Keratinocyte (primary cell): ENCODE data around the gene ETFB. TPM values are rescaled to one million over a fixed set of nuclear protein-coding genes. Genes with fewer than 3 reads are reported as not detected.

Experiments
- DNase-seq: peaks from one replicate; pipeline ENCODE4 v3.0.0-alpha.2; 2011; ENCODE audit warnings: low read depth, missing footprints, low spot score
- FAIRE-seq: peaks from 2 replicates; lab custom pipeline; 2011; peaks lifted over from hg19 to GRCh38; lab: Jason Lieb, UNC
- H2AFZ ChIP-seq: 2 replicates; pipeline ENCODE4 v1.6.0; 2012; ENCODE audit warnings: low read length, control low read depth, inconsistent platforms; ENCODE audit not compliant: control insufficient read depth
- H3K27ac ChIP-seq: 2 replicates; pipeline ENCODE4 v1.5.1; 2011; ENCODE audit warnings: low read length; ENCODE audit not compliant: control insufficient read depth, insufficient read depth
- H3K27me3 ChIP-seq: 3 replicates; pipeline ENCODE4 v1.6.0; 2011; ENCODE audit warnings: low read length; ENCODE audit not compliant: control insufficient read depth, insufficient read depth; ENCODE audit errors: extremely low read depth
- H3K36me3 ChIP-seq, 2 experiments: 2 replicates in 1 of 2; 3 replicates in 1 of 2; pipeline ENCODE4 v1.5.1; 2011; ENCODE audit warnings: low read length in 2 of 2, mild to moderate bottlenecking in 1 of 2; ENCODE audit not compliant: control insufficient read depth in 2 of 2, insufficient read depth in 2 of 2; ENCODE audit errors: extremely low read depth in 1 of 2
- H3K4me1 ChIP-seq: 3 replicates; pipeline ENCODE4 v1.5.1; 2011; ENCODE audit warnings: low read length; ENCODE audit not compliant: control insufficient read depth, insufficient read depth; ENCODE audit errors: extremely low read depth
- H3K4me2 ChIP-seq: 3 replicates; pipeline ENCODE4 v1.6.0; 2011; ENCODE audit warnings: low read depth, low read length; ENCODE audit not compliant: control insufficient read depth, insufficient read depth; ENCODE audit errors: extremely low read depth
- H3K4me3 ChIP-seq, 3 experiments: fragments of 200-600 bp in 1 of 3; sonication (generic) in 1 of 3; 2 replicates in 2 of 3; 3 replicates in 1 of 3; pipeline ENCODE4 v1.5.1; 2011 to 2016; ENCODE audit warnings: low read length in 3 of 3, mild to moderate bottlenecking in 3 of 3, control low read depth in 2 of 3, inconsistent platforms in 1 of 3, low read depth in 1 of 3, mixed read lengths in 1 of 3, mixed run types in 1 of 3, moderate library complexity in 1 of 3; ENCODE audit not compliant: control insufficient read depth in 2 of 3, insufficient read depth in 2 of 3; ENCODE audit errors: extremely low read depth in 1 of 3
- H3K79me2 ChIP-seq: 2 replicates; pipeline ENCODE4 v1.6.0; 2012; ENCODE audit warnings: low read length; ENCODE audit not compliant: control insufficient read depth, insufficient read depth
- H3K9ac ChIP-seq: 3 replicates; pipeline ENCODE4 v1.6.0; 2011; ENCODE audit warnings: low read length; ENCODE audit not compliant: control insufficient read depth, insufficient read depth; ENCODE audit errors: extremely low read depth
- H3K9me1 ChIP-seq: 3 replicates; pipeline ENCODE4 v1.6.0; 2011; ENCODE audit warnings: low read length; ENCODE audit not compliant: control insufficient read depth, insufficient read depth; ENCODE audit errors: extremely low read depth
- H3K9me3 ChIP-seq: 2 replicates; pipeline ENCODE4 v1.5.1; 2012; ENCODE audit warnings: low read depth, low read length; ENCODE audit not compliant: control insufficient read depth
- H4K20me1 ChIP-seq: 3 replicates; pipeline ENCODE4 v1.6.0; 2011; ENCODE audit warnings: low read length; ENCODE audit not compliant: control insufficient read depth, insufficient read depth; ENCODE audit errors: extremely low read depth
- CTCF ChIP-seq, 3 experiments: IDR thresholded peaks in 1 of 3; conservative IDR thresholded peaks in 1 of 3; optimal IDR thresholded peaks in 1 of 3; 2 replicates in 2 of 3; 3 replicates in 1 of 3; pipeline versions ENCODE3 to v1.5.1; 2011; ENCODE audit warnings: low read length in 3 of 3, mild to moderate bottlenecking in 3 of 3, moderate library complexity in 2 of 3, control low read depth in 1 of 3, inconsistent platforms in 1 of 3; ENCODE audit not compliant: insufficient read depth in 2 of 3; ENCODE audit errors: extremely low read depth in 1 of 3
- EZH2 ChIP-seq: IDR thresholded peaks from one replicate; pipeline ENCODE4 v1.6.1; 2012; ENCODE audit warnings: inconsistent platforms, mild to moderate bottlenecking, low read length, moderate library complexity
- dilution Hi-C: fragments of 300-500 bp; cut with MboI; formaldehyde crosslinking; loops from one replicate; pipeline ENCODE4 v1.7.0; 2020; ENCODE audit warnings: low sequenced_read_pairs; ENCODE audit not compliant: extremely low pct_ligation_motif_present
- polyA plus RNA-seq, 5 experiments: library from polyadenylated mRNA; depleted of rRNA in 3 of 5; stranded (reverse) in 3 of 5; stranded (forward) in 1 of 5; unstranded in 1 of 5; fragments of >200 nt; gene quantifications; 1 replicate in 1 of 5; 2 replicates in 3 of 5; 3 replicates in 1 of 5; pipeline versions ENCODE4 v1.2.1 to v1.2.3, GENCODE V29; 2011 to 2012; ENCODE audit warnings: missing spikeins in 2 of 5, low read depth in 1 of 5, low replicate concordance in 1 of 5

Gene ETFB
- polyA plus RNA-seq, 1 donor (not counting 4 experiments of a cell fraction or from before 2014, with no cell fraction given): 95.2 TPM

DNA sequence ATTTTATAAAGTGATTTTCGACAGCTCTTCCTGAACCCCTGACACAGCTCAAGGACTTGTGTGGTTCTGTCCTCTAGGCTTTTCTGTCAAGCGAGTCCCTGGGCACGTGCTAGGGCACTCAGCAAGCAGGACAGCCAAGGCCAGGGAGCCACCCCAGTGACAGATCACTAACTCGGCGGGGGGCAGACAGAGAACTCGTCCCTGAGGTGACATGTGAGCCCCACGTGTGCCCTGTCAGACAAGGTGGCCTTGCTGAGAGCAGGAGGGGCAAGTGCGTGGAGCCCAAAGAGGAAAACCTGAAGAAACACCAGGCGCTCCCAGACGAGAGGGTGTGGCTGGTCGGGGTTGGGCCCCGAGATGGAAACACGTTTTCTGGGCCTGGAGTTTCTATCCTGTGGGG lies 4.9 kb downstream of the ETFB start:
- FAIRE-seq: no peak
- peaks cover 28% of the 10 kb centered on the region for H3K4me1 ChIP-seq
- no peak overlapping the region for H3K4me3 ChIP-seq
- H4K20me1 ChIP-seq: peaks cover 4% of the 10 kb centered on the region
- H3K27ac ChIP-seq: no peak overlapping the region
- H3K79me2 ChIP-seq: peaks cover 16% of the 10 kb centered on the region
- H3K36me3 ChIP-seq: peaks cover 0 to 2% of the 10 kb centered on the region in 2 experiments
- H3K9me3 ChIP-seq: no peaks in the 10 kb centered on the region
- dilution Hi-C loops: no loop called here
- no peak overlapping the region for H3K9ac ChIP-seq
- no peak overlapping the region for H2AFZ ChIP-seq
- H3K27me3 ChIP-seq: no peaks in the 10 kb centered on the region
- TF ChIP-seq EZH2 (no peak), CTCF (optimal IDR thresholded peaks at IDR 0.05 in 1 of 3, IDR thresholded peaks at IDR 0.05 in 1 of 3, conservative IDR thresholded peaks at IDR 0.05 in 1 of 3; ENCODE audit: extremely low read depth in 1 of 3, insufficient read depth in 2 of 3, low read length in 3 of 3) (no peak)
- H3K4me2 ChIP-seq: no peak overlapping the region
- DNase-seq: no peak
- no peaks in the 10 kb centered on the region for H3K9me1 ChIP-seq

DNA sequence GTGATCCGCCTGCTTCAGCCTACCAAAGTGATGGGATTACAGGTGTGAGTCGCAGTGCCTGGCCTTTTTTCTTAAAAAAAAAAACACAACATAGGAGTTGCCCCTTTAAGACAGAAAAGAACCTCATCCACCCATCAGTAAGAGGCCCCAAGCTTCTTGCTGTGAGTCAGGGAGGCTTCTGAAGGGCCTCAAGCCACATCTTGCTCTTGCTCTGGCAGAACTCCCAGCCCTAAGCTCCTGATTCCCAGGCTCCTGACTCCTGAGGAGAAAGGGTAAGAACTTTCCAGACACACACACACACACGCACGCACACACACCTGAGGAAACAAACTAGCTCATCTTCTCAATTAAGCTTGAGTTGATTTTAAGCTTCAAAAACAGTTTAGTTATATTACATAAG lies 6.9 kb downstream of the ETFB start:
- Histone ChIP-seq H2AFZ (no peak overlapping the region), H3K36me3 (peaks cover 0 to 2% of the 10 kb centered on the region in 2 experiments), H3K27me3 (no peaks in the 10 kb centered on the region), H3K9me1 (no peaks in the 10 kb centered on the region), H4K20me1 (peaks cover 4% of the 10 kb centered on the region), H3K4me1 (peaks cover 18% of the 10 kb centered on the region), H3K27ac (peak overlapping the region; percentile 12), H3K4me3 (no peak overlapping the region), H3K9me3 (no peaks in the 10 kb centered on the region), H3K4me2 (no peak overlapping the region), H3K9ac (no peak overlapping the region), H3K79me2 (peaks cover 8% of the 10 kb centered on the region)
- no peak for FAIRE-seq
- TF ChIP-seq EZH2: no peak
- no peak for TF ChIP-seq CTCF (optimal IDR thresholded peaks at IDR 0.05 in 1 of 3, IDR thresholded peaks at IDR 0.05 in 1 of 3, conservative IDR thresholded peaks at IDR 0.05 in 1 of 3; ENCODE audit: extremely low read depth in 1 of 3, insufficient read depth in 2 of 3, low read length in 3 of 3)
- dilution Hi-C loops: no loop called here
- DNase-seq: no peak
